Naive thymus-derived CD8-positive, alpha-beta T cell (primary cell): Measurements from ENCODE around the gene OR2AK2. TPM values are rescaled to one million over a fixed set of nuclear protein-coding genes. Genes with fewer than 3 reads are reported as not detected.

Experiments used
- ATAC-seq, 2 donors: fragments of 150-1000 bp; cut with Tn5 transposase in 1 of 2; sonication (Bioruptor Pico), chemical (Tn5 transposase) in 1 of 2; 1 replicate in 1 of 2; 2 replicates in 1 of 2; pipeline ENCODE4 v1.10.0; 2021; ENCODE audit warnings: mild to moderate bottlenecking in 2 of 2, moderate library complexity in 2 of 2
- POLR2A ChIA-PET: fragments of 350-600 bp; sonication (Branson Sonifier 250); formaldehyde crosslinking; loops from one replicate; lab custom pipeline; 2021; ENCODE audit warnings: antibody characterized with exemption; lab: Charles Lee
- DNase-seq, 10 donors: peaks; one replicate each; pipeline versions ENCODE4 v3.0.0 to v3.0.0-alpha.2; 2020 to 2022
- H3K27ac Mint-ChIP-seq, 10 donors: one replicate each; pipeline ENCODE4 v1.8.0; 2020 to 2022; ENCODE audit warnings: mild to moderate bottlenecking in 10 of 10, mixed read lengths in 10 of 10, moderate library complexity in 4 of 10, inconsistent platforms in 1 of 10
- H3K27me3 Mint-ChIP-seq, 5 donors: one replicate each; pipeline ENCODE4 v1.8.0; 2021 to 2022; ENCODE audit warnings: mixed read lengths in 5 of 5
- H3K36me3 Mint-ChIP-seq, 3 donors: one replicate each; pipeline ENCODE4 v1.8.0; 2020 to 2022; ENCODE audit warnings: mixed read lengths in 3 of 3, mild to moderate bottlenecking in 2 of 3, inconsistent platforms in 1 of 3
- H3K4me1 Mint-ChIP-seq, 4 donors: one replicate each; pipeline ENCODE4 v1.8.0; 2021 to 2022; ENCODE audit warnings: mixed read lengths in 4 of 4
- H3K4me3 Mint-ChIP-seq, 10 donors: one replicate each; pipeline ENCODE4 v1.8.0; 2020 to 2022; ENCODE audit warnings: mild to moderate bottlenecking in 10 of 10, mixed read lengths in 10 of 10, moderate library complexity in 6 of 10, inconsistent platforms in 1 of 10
- H3K9me3 Mint-ChIP-seq, 9 donors: one replicate each; pipeline ENCODE4 v1.8.0; 2020 to 2022; ENCODE audit warnings: mixed read lengths in 9 of 9, mild to moderate bottlenecking in 3 of 9, inconsistent platforms in 1 of 9, moderate library complexity in 1 of 9
- polyA plus RNA-seq, 3 donors: library from polyadenylated mRNA; unstranded; fragments of 300-500 nt; fragmentation: Illumina TruSeq; gene quantifications; one replicate each; pipeline ENCODE4 v1.2.3, GENCODE V29; 2021
- total RNA-seq, 8 experiments: library from RNA in 2 of 8; stranded (reverse) in 2 of 8; gene quantifications; one replicate each; pipeline ENCODE4 v1.2.3 and lab custom pipeline; 2021 to 2026

The OR2AK2 gene
- total and polyA plus RNA-seq, 5 experiments from 2014 or later = not detected

GRCh38 chr1:247962911-247963588, 2.0 kb upstream of the OR2AK2 start:
- DNase-seq (no peak), ATAC-seq (no peak)
- H3K9me3 Mint-ChIP-seq = peaks cover 0 to 23% (median 10%) of the 10 kb centered on the region in 9 donors
- H3K4me3 Mint-ChIP-seq = no peak overlapping the region
- H3K27me3 Mint-ChIP-seq = peaks cover 0 to 4% (median 0%) of the 10 kb centered on the region in 5 donors
- H3K27ac Mint-ChIP-seq = no peak overlapping the region
- H3K36me3 Mint-ChIP-seq = peaks cover 7 to 29% (median 18%) of the 10 kb centered on the region in 3 donors
- POLR2A ChIA-PET = no interaction called here
- H3K4me1 Mint-ChIP-seq = peaks cover 0 to 12% (median 5%) of the 10 kb centered on the region in 4 donors

- Mint-ChIP-seq H3K9me3 (peaks cover 0 to 14% (median 6%) of the 10 kb centered on the region in 9 donors), H3K36me3 (peaks cover 11 to 45% (median 15%) of the 10 kb centered on the region in 3 donors), H3K4me3 (no peak overlapping the region), H3K27me3 (peaks cover 0 to 4% (median 0%) of the 10 kb centered on the region in 5 donors), H3K4me1 (peaks cover 0 to 10% (median 4%) of the 10 kb centered on the region in 4 donors), H3K27ac (no peak overlapping the region)
- no peak for DNase-seq
- POLR2A ChIA-PET = no interaction called here
- no peak for ATAC-seq
Measured at GRCh38 chr1:247966532-247967204, 1.6 kb downstream of the OR2AK2 start.

DNA sequence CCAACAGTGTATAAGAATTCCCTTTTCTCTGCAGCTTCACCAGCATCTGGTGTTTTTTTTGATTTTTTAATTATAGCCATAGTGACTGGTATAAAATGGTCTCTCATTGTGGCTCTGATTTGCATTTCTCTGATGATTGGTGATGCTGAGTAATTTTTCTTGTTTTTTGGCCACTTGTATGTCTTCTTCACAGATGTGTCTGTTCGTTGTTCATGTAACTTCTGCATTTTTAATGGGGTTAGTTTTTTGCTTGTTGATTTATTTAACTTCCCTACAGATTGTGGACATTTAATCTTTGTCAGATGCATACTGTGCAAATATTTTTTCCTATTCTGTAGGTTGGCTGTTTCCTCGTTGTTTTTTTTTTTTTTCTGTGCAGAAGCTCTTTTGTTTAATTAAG, 28.0 kb downstream of the OR2AK2 start:
- Mint-ChIP-seq H3K27me3 (peaks cover 0 to 3% (median 0%) of the 10 kb centered on the region in 5 donors), H3K4me3 (no peak overlapping the region), H3K4me1 (no peaks in the 10 kb centered on the region), H3K9me3 (peaks cover 0 to 19% (median 0%) of the 10 kb centered on the region in 9 donors), H3K27ac (no peak overlapping the region), H3K36me3 (peaks cover 6 to 32% (median 12%) of the 10 kb centered on the region in 3 donors)
- POLR2A ChIA-PET = no interaction called here
- ATAC-seq (no peak), DNase-seq (no peak)

DNA sequence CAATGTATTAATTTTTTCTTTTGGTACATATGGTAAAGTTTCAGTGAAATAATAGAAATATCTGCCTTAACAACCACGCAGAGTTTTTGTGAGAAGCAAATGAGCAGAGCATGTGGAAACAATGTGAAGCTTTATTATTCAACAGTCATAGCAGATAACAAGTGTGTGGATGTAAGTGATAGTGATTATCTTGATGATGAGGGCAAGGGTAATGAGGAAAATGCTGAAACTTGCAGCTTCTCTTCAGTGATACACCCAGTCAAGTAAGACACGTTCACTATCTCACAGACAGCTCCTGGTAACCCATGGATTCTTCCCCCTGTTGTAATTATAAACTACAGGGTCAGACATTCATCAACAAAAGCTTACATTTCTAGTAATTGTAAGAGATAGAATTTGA, 33.8 kb downstream of the OR2AK2 start:
- POLR2A ChIA-PET = no interaction called here

GRCh38 chr1:248000169-248000568, 35.1 kb downstream of the OR2AK2 start:
- DNase-seq (no peak), ATAC-seq (no peak)
- Mint-ChIP-seq H3K4me1 (no peaks in the 10 kb centered on the region), H3K4me3 (no peak overlapping the region), H3K27ac (no peak overlapping the region), H3K27me3 (no peaks in the 10 kb centered on the region), H3K36me3 (peaks cover 0 to 27% (median 9%) of the 10 kb centered on the region in 3 donors), H3K9me3 (peaks cover 0 to 10% (median under 1%) of the 10 kb centered on the region in 9 donors)
- POLR2A ChIA-PET = no interaction called here

More for the DNA sequence above, 33.8 kb downstream of the OR2AK2 start:
- no peaks in the 10 kb centered on the region for H3K4me1 Mint-ChIP-seq
- DNase-seq (no peak), ATAC-seq (no peak)
- H3K9me3 Mint-ChIP-seq = peaks cover 0 to 12% (median 0%) of the 10 kb centered on the region in 9 donors
- H3K36me3 Mint-ChIP-seq = peaks cover 0 to 21% (median 7%) of the 10 kb centered on the region in 3 donors
- no peak overlapping the region for H3K27ac Mint-ChIP-seq
- H3K4me3 Mint-ChIP-seq = no peak overlapping the region
- H3K27me3 Mint-ChIP-seq = no peaks in the 10 kb centered on the region

GRCh38 chr1:248007778-248008177, 42.7 kb downstream of the OR2AK2 start:
- Mint-ChIP-seq H3K27me3 (no peaks in the 10 kb centered on the region), H3K4me3 (no peak overlapping the region), H3K4me1 (no peaks in the 10 kb centered on the region), H3K36me3 (peaks cover 0 to 56% (median 52%) of the 10 kb centered on the region in 3 donors), H3K9me3 (peaks cover 14 to 77% (median 46%) of the 10 kb centered on the region in 9 donors), H3K27ac (no peak overlapping the region)
- no peak for DNase-seq
- POLR2A ChIA-PET = no interaction called here
- no peak for ATAC-seq

DNA sequence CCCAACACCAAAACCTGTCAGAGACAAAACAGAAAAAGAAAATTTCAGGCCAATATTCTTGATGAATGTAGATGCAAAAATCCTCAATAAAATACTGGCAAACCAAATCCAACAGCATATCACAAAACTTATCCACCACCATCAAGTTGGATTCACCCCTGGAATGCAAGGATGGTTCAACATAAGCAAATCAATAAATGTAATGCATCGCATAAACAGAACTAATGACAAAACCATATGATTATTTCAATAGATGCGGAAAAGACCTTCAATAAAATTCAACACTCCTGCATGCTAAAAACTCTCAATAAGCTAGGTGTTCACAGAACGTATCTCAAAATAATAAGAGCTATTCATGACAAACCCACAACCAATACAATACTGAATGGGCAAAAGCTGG, 44.6 kb downstream of the OR2AK2 start:
- POLR2A ChIA-PET = no interaction called here
- DNase-seq = no peak

DNA sequence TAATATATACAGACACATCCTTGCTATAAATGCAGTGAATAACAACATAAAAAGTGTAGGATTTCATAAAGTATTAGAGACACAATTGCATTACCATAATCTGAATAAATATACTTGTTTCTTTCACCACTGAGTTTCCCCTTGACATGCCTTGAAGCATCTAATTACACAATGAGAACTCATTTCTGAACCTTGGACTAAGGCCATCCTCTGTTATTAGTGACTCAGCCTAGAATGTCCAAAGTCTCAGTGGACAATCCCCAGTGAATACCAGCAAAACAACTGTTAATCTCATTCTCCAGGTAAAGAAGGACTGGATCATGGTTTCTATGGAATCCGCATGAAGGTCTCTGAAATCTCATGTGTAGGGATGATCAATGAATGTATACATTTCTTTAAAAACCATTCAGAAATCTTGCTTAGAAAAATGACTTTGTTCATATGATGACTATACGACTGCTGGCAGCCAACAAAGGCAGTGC, 48.2 kb downstream of the OR2AK2 start, which contains the start of gene OR2L5:
OR2L5 (plus strand) TSS at position 432 of the 482 bp plus-strand sequence. CDS start 8,288 bp downstream, outside the sequence.
- Mint-ChIP-seq H3K27ac (no peak within 1 kb of the TSS), H3K36me3 (peaks cover 0 to 40% (median 34%) of the 10 kb centered on the region in 3 donors), H3K4me1 (no peaks in the 10 kb centered on the region), H3K27me3 (no peaks in the 10 kb centered on the region), H3K9me3 (peaks cover 10 to 53% (median 38%) of the 10 kb centered on the region in 9 donors), H3K4me3 (no peak within 1 kb of the TSS)
- POLR2A ChIA-PET = no interaction called here
- DNase-seq (no peak), ATAC-seq (no peak)

More for the DNA sequence above, 44.6 kb downstream of the OR2AK2 start:
- Mint-ChIP-seq H3K36me3 (peaks cover 0 to 46% (median 44%) of the 10 kb centered on the region in 3 donors), H3K9me3 (peaks cover 14 to 68% (median 40%) of the 10 kb centered on the region in 9 donors), H3K4me1 (no peaks in the 10 kb centered on the region), H3K27me3 (no peaks in the 10 kb centered on the region), H3K27ac (no peak overlapping the region), H3K4me3 (no peak overlapping the region)
- no peak for ATAC-seq

DNA sequence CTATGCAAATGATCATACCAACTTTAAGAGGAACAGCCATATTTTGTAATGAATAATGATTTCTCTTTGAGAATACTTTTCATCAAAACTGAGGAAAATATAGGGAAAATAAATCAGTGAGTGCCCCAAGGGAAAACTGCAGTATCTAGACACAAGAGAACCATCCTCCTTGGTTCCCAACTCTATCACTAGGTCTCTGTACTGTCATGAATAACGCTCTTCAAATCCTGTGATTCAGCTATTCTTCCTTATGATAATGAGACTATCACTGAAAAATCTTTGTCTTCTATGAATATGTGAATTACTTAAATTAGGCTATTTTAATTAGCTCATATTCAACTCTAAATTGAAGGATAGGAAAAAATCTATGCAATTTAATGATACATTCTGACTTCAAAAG, 50.8 kb downstream of the OR2AK2 start:
- Mint-ChIP-seq H3K27me3 (no peaks in the 10 kb centered on the region), H3K9me3 (peaks cover 5 to 27% (median 16%) of the 10 kb centered on the region in 9 donors)
- ATAC-seq = no peak

More for the DNA sequence above, 50.8 kb downstream of the OR2AK2 start:
- H3K36me3 Mint-ChIP-seq = peaks cover 0 to 25% (median 15%) of the 10 kb centered on the region in 3 donors
- no peak for DNase-seq
- POLR2A ChIA-PET = no interaction called here
- no peaks in the 10 kb centered on the region for H3K4me1 Mint-ChIP-seq
- no peak overlapping the region for H3K4me3 Mint-ChIP-seq
- H3K27ac Mint-ChIP-seq = no peak overlapping the region

Other genes starting within 250 kb of the OR2AK2 start
- not detected for gene OR6F1, start 248.6 kb upstream of the OR2AK2 start, total RNA-seq
- not detected for gene OR6F1, start 248.6 kb upstream of the OR2AK2 start, polyA plus RNA-seq
- gene OR14K1, start 226.6 kb upstream of the OR2AK2 start, total RNA-seq = not detected
- not detected for gene OR14K1, start 226.6 kb upstream of the OR2AK2 start, polyA plus RNA-seq
- not detected for gene OR14A2, start 217.1 kb upstream of the OR2AK2 start, total RNA-seq
- gene OR14A2, start 217.1 kb upstream of the OR2AK2 start, polyA plus RNA-seq = not detected
- gene OR1C1, start 204.7 kb upstream of the OR2AK2 start, total RNA-seq = not detected
- not detected for gene OR1C1, start 204.7 kb upstream of the OR2AK2 start, polyA plus RNA-seq
- not detected for gene OR14A16, start 141.1 kb upstream of the OR2AK2 start, total RNA-seq
- not detected for gene OR14A16, start 141.1 kb upstream of the OR2AK2 start, polyA plus RNA-seq
- not detected for gene OR11L1, start 123.3 kb upstream of the OR2AK2 start, total RNA-seq
- not detected for gene OR11L1, start 123.3 kb upstream of the OR2AK2 start, polyA plus RNA-seq
- gene TRIM58, start 108.0 kb upstream of the OR2AK2 start, total RNA-seq = under 1 TPM; 0.14 to 0.36 TPM
- under 1 TPM in 2 of 3 donors, not detected in 1; 0.12 to 0.16 TPM for gene TRIM58, start 108.0 kb upstream of the OR2AK2 start, polyA plus RNA-seq
- gene OR2W3, start 69.6 kb upstream of the OR2AK2 start, total RNA-seq = not detected
- gene OR2W3, start 69.6 kb upstream of the OR2AK2 start, polyA plus RNA-seq = not detected
- gene OR2T8, start 45.0 kb upstream of the OR2AK2 start, total RNA-seq = not detected
- gene OR2T8, start 45.0 kb upstream of the OR2AK2 start, polyA plus RNA-seq = not detected
- gene OR2AJ1, start 40.3 kb upstream of the OR2AK2 start, total RNA-seq = not detected
- gene OR2AJ1, start 40.3 kb upstream of the OR2AK2 start, polyA plus RNA-seq = not detected
- gene OR2L8, start 16.4 kb upstream of the OR2AK2 start, total RNA-seq = under 1 TPM in 1 of 2 experiments, not detected in 1; 0.49 TPM
- gene OR2L8, start 16.4 kb upstream of the OR2AK2 start, polyA plus RNA-seq = under 1 TPM in 1 of 3 donors, not detected in 2; 0.43 TPM
- gene OR2L5, start 48.4 kb downstream of the OR2AK2 start, total RNA-seq = under 1 TPM; 0.19 to 0.23 TPM
- not detected for gene OR2L5, start 48.4 kb downstream of the OR2AK2 start, polyA plus RNA-seq
- under 1 TPM; 0.30 to 0.42 TPM for gene OR2L2, start 64.8 kb downstream of the OR2AK2 start, total RNA-seq
- gene OR2L2, start 64.8 kb downstream of the OR2AK2 start, polyA plus RNA-seq = under 1 TPM in 1 of 3 donors, not detected in 2; 0.62 TPM
- under 1 TPM in 1 of 2 experiments, not detected in 1; 0.27 TPM for gene OR2L3, start 81.6 kb downstream of the OR2AK2 start, total RNA-seq
- not detected for gene OR2L3, start 81.6 kb downstream of the OR2AK2 start, polyA plus RNA-seq
- gene OR2L13, start 130.0 kb downstream of the OR2AK2 start, total RNA-seq = not detected
- gene OR2L13, start 130.0 kb downstream of the OR2AK2 start, polyA plus RNA-seq = under 1 TPM in 1 of 3 donors, not detected in 2; 0.32 TPM
- not detected for gene OR2M5, start 179.9 kb downstream of the OR2AK2 start, total RNA-seq
- not detected for gene OR2M5, start 179.9 kb downstream of the OR2AK2 start, polyA plus RNA-seq
- gene OR2M2, start 209.6 kb downstream of the OR2AK2 start, total RNA-seq = not detected
- not detected for gene OR2M2, start 209.6 kb downstream of the OR2AK2 start, polyA plus RNA-seq
- gene OR2M3, start 232.0 kb downstream of the OR2AK2 start, total RNA-seq = not detected
- gene OR2M3, start 232.0 kb downstream of the OR2AK2 start, polyA plus RNA-seq = not detected